GM21723 (cell line): Measurements from ENCODE around the gene INSYN2B.
"Not testable (repeated sequence)": the region's sequence is repeated elsewhere in the genome, so short reads cannot be mapped to it uniquely, and the experiment has no call there.

ENCODE experiments used
- ATAC-seq: cut with Tn5 transposase; IDR thresholded peaks from one replicate; pipeline ENCODE4 v1.9.1; 2021; ENCODE audit warnings: mild to moderate bottlenecking, moderate library complexity; ENCODE audit not compliant: unreplicated experiment

Gene INSYN2B

GRCh38 chr5:169973056-169973455, 7.2 kb downstream of the INSYN2B start:
- no peak for ATAC-seq

- no peak for ATAC-seq
Observed at GRCh38 chr5:169971780-169972179, 8.5 kb downstream of the INSYN2B start.

- ATAC-seq: no peak
Observed at GRCh38 chr5:169970911-169971765, 9.2 kb downstream of the INSYN2B start.

GRCh38 chr5:169970339-169970738, 10.0 kb downstream of the INSYN2B start:
- no peak for ATAC-seq

- no peak for ATAC-seq
Observed at GRCh38 chr5:169964246-169964645, 16.0 kb downstream of the INSYN2B start.

GRCh38 chr5:169960659-169961058, 19.6 kb downstream of the INSYN2B start:
- no peak for ATAC-seq

- ATAC-seq: no peak
Observed at GRCh38 chr5:169958278-169958677, 22.0 kb downstream of the INSYN2B start.

- no peak for ATAC-seq
Observed at GRCh38 chr5:169956756-169957155, 23.5 kb downstream of the INSYN2B start.

- ATAC-seq: no peak
Observed at GRCh38 chr5:169956126-169956525, 24.2 kb downstream of the INSYN2B start.

GRCh38 chr5:169954786-169955185, 25.5 kb downstream of the INSYN2B start:
- no peak for ATAC-seq

- not testable (repeated sequence) for ATAC-seq
Observed at GRCh38 chr5:169953196-169953595, 27.1 kb downstream of the INSYN2B start.

- no peak for ATAC-seq
Observed at GRCh38 chr5:169950333-169950732, 30.0 kb downstream of the INSYN2B start.

GRCh38 chr5:169946743-169947295, 33.5 kb downstream of the INSYN2B start:
- ATAC-seq: no peak

GRCh38 chr5:169945831-169946261, 34.4 kb downstream of the INSYN2B start:
- no peak for ATAC-seq

- peak; percentile 47 for ATAC-seq
Observed at GRCh38 chr5:169944922-169945680, 35.2 kb downstream of the INSYN2B start.

- ATAC-seq: no peak
Observed at GRCh38 chr5:169944115-169944514, 36.2 kb downstream of the INSYN2B start.

GRCh38 chr5:169943026-169943425, 37.3 kb downstream of the INSYN2B start:
- ATAC-seq: no peak

GRCh38 chr5:169942181-169942580, 38.1 kb downstream of the INSYN2B start:
- ATAC-seq: no peak

GRCh38 chr5:169941542-169941941, 38.8 kb downstream of the INSYN2B start:
- no peak for ATAC-seq

- ATAC-seq: no peak
Observed at GRCh38 chr5:169939731-169940130, 40.6 kb downstream of the INSYN2B start.

GRCh38 chr5:169938439-169938838, 41.9 kb downstream of the INSYN2B start:
- no peak for ATAC-seq

GRCh38 chr5:169935762-169936161, 44.5 kb downstream of the INSYN2B start:
- no peak for ATAC-seq
